ENCODE results near the gene SNX33.
"Not testable (repeated sequence)": the region's sequence is repeated elsewhere in the genome, so short reads cannot be mapped to it uniquely, and the experiment has no call there.

SNX33 gene

GRCh38 chr15:75620058-75620820 lies 27.5 kb upstream of the SNX33 start:
- peak; percentile 81 for DNase-seq (ENCODE audit: low read depth)
- H3K4me3 ChIP-seq (ENCODE audit: low read depth, low read length) = peak overlapping the region; percentile 38

GRCh38 chr15:75620841-75621391 lies 26.8 kb upstream of the SNX33 start:
- peak overlapping the region; percentile 38 for H3K4me3 ChIP-seq (ENCODE audit: low read depth, low read length)
- TF ChIP-seq CTCF (conservative IDR thresholded peaks at IDR 0.05; ENCODE audit: low read depth, low read length) = peak; percentile 45
- peak; percentile 94 for DNase-seq (ENCODE audit: low read depth)

More at GRCh38 chr15:75620058-75620820, 27.5 kb upstream of the SNX33 start:
- no peak for TF ChIP-seq CTCF (conservative IDR thresholded peaks at IDR 0.05; ENCODE audit: low read depth, low read length)

- no peak for DNase-seq (ENCODE audit: low read depth)
- no peak for TF ChIP-seq CTCF (conservative IDR thresholded peaks at IDR 0.05; ENCODE audit: low read depth, low read length)
- no peak overlapping the region for H3K4me3 ChIP-seq (ENCODE audit: low read depth, low read length)
Observed at GRCh38 chr15:75622505-75622904, 25.2 kb upstream of the SNX33 start.

- DNase-seq (ENCODE audit: low read depth) = peak; percentile 93
- no peak for TF ChIP-seq CTCF (conservative IDR thresholded peaks at IDR 0.05; ENCODE audit: low read depth, low read length)
- H3K4me3 ChIP-seq (ENCODE audit: low read depth, low read length) = peak within 1 kb of the TSS; percentile 89
Observed at GRCh38 chr15:75625542-75626347, 22.0 kb upstream of the SNX33 start, which contains the start of gene SNUPN. Gene SNUPN (minus strand): TSS chr15:75625725. CDS start chr15:75621051, 4,674 bp downstream.

GRCh38 chr15:75631935-75632334 lies 15.8 kb upstream of the SNX33 start:
- no peak overlapping the region for H3K4me3 ChIP-seq (ENCODE audit: low read depth, low read length)
- no peak for TF ChIP-seq CTCF (conservative IDR thresholded peaks at IDR 0.05; ENCODE audit: low read depth, low read length)
- DNase-seq (ENCODE audit: low read depth) = no peak

GRCh38 chr15:75633922-75634321 lies 13.8 kb upstream of the SNX33 start:
- not testable (repeated sequence) for H3K4me3 ChIP-seq (ENCODE audit: low read depth, low read length); DNase-seq (ENCODE audit: low read depth)

- TF ChIP-seq CTCF (conservative IDR thresholded peaks at IDR 0.05; ENCODE audit: low read depth, low read length) = no peak
- H3K4me3 ChIP-seq (ENCODE audit: low read depth, low read length) = no peak overlapping the region
- no peak for DNase-seq (ENCODE audit: low read depth)
Observed at GRCh38 chr15:75636026-75636425, 11.7 kb upstream of the SNX33 start.

All from choroid plexus epithelial cell (primary cell).